Choroid plexus epithelial cell (primary cell): ENCODE data around the gene PELI2.

Experiments
- DNase-seq: peaks from one replicate; pipeline ENCODE4 v3.0.0-alpha.2; 2010; ENCODE audit warnings: low read depth
- H3K4me3 ChIP-seq: 2 replicates; pipeline ENCODE4 v1.5.1; 2011; ENCODE audit warnings: low read depth, mild to moderate bottlenecking, control low read depth, low read length, moderate library complexity
- TF ChIP-seq, protein P1 (sequence below): conservative IDR thresholded peaks from 2 replicates; pipeline ENCODE4 v1.5.1; 2011; ENCODE audit warnings: low read depth, mild to moderate bottlenecking, control low read depth, inconsistent platforms, low read length, moderate library complexity

The PELI2 gene

DNA sequence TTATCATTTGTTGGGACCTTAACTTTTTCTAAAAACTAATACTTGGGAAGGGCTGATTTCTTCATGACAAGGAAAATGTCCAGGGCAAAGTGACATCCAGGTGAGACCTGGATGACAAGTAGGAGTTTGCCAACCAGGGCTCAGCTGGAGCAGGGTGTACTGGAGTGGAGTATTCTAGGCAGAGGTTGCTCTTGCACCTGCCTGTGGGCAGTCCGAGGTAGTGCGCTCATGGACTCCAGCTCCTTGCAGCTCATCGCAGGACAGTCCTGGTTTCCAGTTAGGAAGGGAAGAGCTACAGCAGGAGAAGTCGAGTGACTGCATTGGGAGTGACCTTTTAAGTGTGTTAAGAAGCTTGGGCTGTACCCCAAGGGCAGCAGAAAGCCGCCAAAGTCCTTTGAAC lies 175.9 kb downstream of the PELI2 start:
- DNase-seq, result no peak
- no peak overlapping the region for H3K4me3 ChIP-seq
- TF ChIP-seq, protein P1, sequence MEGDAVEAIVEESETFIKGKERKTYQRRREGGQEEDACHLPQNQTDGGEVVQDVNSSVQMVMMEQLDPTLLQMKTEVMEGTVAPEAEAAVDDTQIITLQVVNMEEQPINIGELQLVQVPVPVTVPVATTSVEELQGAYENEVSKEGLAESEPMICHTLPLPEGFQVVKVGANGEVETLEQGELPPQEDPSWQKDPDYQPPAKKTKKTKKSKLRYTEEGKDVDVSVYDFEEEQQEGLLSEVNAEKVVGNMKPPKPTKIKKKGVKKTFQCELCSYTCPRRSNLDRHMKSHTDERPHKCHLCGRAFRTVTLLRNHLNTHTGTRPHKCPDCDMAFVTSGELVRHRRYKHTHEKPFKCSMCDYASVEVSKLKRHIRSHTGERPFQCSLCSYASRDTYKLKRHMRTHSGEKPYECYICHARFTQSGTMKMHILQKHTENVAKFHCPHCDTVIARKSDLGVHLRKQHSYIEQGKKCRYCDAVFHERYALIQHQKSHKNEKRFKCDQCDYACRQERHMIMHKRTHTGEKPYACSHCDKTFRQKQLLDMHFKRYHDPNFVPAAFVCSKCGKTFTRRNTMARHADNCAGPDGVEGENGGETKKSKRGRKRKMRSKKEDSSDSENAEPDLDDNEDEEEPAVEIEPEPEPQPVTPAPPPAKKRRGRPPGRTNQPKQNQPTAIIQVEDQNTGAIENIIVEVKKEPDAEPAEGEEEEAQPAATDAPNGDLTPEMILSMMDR, result peak; percentile 12

DNA sequence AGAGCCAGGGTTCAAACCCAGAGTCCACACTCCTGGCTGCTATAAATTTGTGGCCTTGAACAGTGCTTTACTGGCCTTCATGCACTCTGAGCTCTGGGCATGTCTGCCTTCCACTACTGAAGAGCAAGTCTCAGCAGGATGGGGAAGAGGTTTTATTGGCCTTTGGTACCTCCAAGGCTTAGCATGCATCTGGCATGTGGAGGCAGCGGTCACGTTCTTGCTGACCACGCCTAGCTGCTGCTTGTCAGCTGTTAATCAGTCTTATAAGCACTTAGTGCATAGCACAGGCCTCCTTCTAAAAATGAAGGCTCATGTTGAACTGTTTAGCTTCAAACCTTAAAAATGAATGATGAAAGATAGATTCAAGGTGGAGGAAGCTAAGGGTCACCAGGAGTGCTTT lies 177.5 kb downstream of the PELI2 start:
- TF ChIP-seq, protein P1, result no peak
- no peak overlapping the region for H3K4me3 ChIP-seq
- no peak for DNase-seq

DNA sequence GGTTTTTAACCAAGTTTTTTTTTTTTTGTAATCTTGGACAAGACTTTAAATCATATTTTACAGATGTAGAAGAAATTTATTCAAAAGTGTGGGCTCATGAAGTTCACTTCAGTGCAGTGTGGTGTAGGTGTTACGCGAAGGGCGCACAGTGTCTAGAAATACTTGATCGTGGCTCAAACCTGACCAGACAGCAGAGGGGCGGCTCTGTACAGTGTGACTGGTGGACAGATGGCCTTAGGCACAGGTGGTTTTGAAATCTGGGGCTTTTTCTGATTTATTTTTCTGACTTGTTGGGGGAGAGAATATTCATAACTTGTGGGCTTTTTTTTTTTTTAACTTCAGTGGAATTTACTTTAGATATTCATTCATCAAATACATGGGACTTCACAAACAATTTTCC lies 179.2 kb downstream of the PELI2 start:
- no peak overlapping the region for H3K4me3 ChIP-seq
- TF ChIP-seq, protein P1, result no peak
- DNase-seq, result no peak

DNA sequence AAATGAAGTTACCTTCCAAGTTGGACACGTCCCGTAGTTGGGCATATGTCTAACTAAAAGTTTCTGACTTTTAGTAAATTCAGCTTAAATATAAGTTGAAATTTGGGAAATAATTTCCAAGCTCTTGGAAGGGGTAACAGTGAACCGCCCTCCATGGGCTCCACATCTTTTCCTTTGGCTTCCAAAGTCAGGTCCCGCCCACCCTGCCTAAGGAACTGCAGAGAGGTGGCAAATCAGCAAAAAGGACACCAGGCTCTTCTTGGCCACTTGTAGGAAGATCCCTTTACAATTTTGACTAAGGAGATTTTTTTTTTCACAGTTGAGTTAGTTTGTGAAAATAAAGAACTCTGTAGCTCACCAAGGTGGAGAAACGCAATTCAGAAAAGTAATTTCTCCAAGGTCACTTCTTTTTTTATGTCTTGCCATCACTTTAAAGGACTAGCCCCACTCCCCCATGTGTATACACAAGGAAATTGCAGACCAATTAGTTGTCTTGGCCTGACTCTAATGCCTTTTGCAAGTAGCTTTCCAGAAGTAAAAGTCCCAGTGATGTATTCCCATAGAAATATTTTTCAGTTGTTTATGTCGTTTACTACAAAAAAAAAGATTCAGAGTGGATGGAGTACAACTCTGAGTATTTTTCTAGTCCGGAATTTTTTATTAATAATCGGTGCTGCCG lies 181.2 kb downstream of the PELI2 start:
- TF ChIP-seq, protein P1, result no peak
- H3K4me3 ChIP-seq, result no peak overlapping the region
- DNase-seq, result peak; percentile 14

DNA sequence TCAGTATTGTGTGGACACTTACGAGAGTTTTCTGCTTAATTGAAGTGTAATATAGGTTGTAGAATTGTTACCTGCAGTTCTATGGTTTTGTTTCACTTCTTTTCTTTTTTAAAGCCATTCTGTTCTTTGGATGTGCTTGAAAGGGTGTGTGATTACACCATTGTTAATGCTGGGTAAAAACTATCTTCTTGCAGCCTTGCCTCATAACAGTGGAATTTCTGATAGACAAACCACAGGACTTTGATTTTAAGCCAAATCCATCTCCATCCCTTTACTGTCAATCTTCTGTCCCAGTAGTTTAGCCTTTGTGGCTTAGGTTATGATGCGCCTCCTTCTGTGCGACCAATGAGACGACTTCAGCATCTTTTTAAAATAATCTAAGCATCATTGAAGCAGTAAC lies 182.3 kb downstream of the PELI2 start:
- DNase-seq, result peak; percentile 74
- no peak overlapping the region for H3K4me3 ChIP-seq
- TF ChIP-seq, protein P1, result no peak

DNA sequence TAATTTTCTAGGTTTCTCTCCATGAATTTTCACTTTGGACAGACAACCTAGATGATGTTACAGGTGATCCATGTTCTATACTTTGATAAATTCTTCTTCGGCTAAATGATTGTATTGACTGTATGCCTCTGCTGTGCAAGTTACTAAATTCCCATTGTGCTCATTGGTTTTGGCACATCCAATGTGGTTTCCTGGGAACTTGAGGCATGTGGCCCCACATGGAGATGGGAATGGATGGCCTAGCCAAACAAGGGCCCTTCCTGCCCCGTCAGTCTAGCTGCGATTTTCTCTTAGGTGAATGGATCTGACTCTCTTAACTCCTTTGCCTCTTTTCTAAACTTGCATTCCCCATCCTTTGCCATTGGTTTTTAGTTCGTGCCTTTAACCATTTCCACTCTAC lies 186.2 kb downstream of the PELI2 start:
- DNase-seq, result no peak
- TF ChIP-seq, protein P1, result no peak
- no peak overlapping the region for H3K4me3 ChIP-seq

DNA sequence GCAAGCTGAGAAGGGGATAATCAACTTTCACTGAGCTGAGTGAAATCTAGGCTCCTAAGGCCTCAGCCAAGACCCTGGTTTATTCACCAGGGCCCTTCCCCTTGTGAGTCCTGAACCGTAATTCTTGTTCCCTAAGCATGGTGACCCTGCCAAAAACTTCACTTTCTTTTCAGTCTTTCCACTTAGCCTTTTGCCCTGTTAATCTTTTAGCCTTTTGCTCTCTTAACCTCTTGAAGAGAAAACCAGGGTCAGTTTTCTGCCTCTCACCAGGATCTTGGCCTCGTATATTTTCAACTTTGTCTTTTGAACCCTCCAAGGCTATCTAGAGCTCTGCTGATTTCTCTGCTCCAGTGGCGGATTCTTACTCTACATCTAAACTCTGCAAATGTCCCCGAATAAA lies 191.0 kb downstream of the PELI2 start:
- no peak overlapping the region for H3K4me3 ChIP-seq
- TF ChIP-seq, protein P1, result no peak
- DNase-seq, result no peak
